A673 (cell line): Measurements from ENCODE around the gene ZCCHC24. TPM values are rescaled to one million over a fixed set of nuclear protein-coding genes. Genes with fewer than 3 reads are reported as not detected.

ENCODE experiments used
- BruUV-seq: library from RNA; stranded (reverse); fragments of 400-500 nt; replicated peaks from 2 replicates; lab custom pipeline; 2021; lab: Mats Ljungman, UMichigan
- CTCF ChIA-PET: fragments of 300-600 bp; sonication (Branson Sonifier 250); formaldehyde crosslinking; loops from one replicate; lab custom pipeline; 2022; ENCODE audit warnings: antibody characterized with exemption; lab: Charles Lee
- POLR2A ChIA-PET: fragments of 300-600 bp; sonication (Branson Sonifier 250); formaldehyde crosslinking; loops from one replicate; lab custom pipeline; 2022; ENCODE audit warnings: antibody characterized with exemption; ENCODE audit not compliant: low non-redundant PET; lab: Charles Lee
- DNase-seq: peaks from one replicate; pipeline ENCODE4 v3.0.0-alpha.2; 2015; ENCODE audit warnings: low spot score
- H3K27ac ChIP-seq: fragments of 200-600 bp; sonication (generic); 2 replicates; pipeline ENCODE4 v1.5.1; 2016; ENCODE audit warnings: mixed run types, low read depth, mild to moderate bottlenecking, mixed read lengths, antibody characterized with exemption, low read length; ENCODE audit not compliant: poor library complexity, severe bottlenecking
- H3K27me3 ChIP-seq: fragments of 200-600 bp; sonication (generic); replicated peaks from 2 replicates; pipeline ENCODE4 v1.6.1; 2017; ENCODE audit warnings: mixed run types, low read depth, mild to moderate bottlenecking, mixed read lengths, antibody characterized with exemption, low read length; ENCODE audit not compliant: insufficient read depth, poor library complexity
- H3K36me3 ChIP-seq: fragments of 200-600 bp; sonication (generic); 2 replicates; pipeline ENCODE4 v1.6.1; 2016; ENCODE audit warnings: mixed run types, mild to moderate bottlenecking, mixed read lengths, antibody characterized with exemption, low read length; ENCODE audit not compliant: insufficient read depth, poor library complexity, severe bottlenecking
- H3K4me1 ChIP-seq: fragments of 200-600 bp; sonication (generic); 2 replicates; pipeline ENCODE4 v1.6.1; 2017; ENCODE audit warnings: mixed run types, mild to moderate bottlenecking, mixed read lengths, antibody characterized with exemption, low read length; ENCODE audit not compliant: insufficient read depth, poor library complexity, severe bottlenecking
- H3K4me3 ChIP-seq: fragments of 200-600 bp; sonication (generic); 2 replicates; pipeline ENCODE4 v1.5.1; 2016; ENCODE audit warnings: low read depth, mixed run types, mild to moderate bottlenecking, mixed read lengths, low read length; ENCODE audit not compliant: poor library complexity, severe bottlenecking
- H3K9me3 ChIP-seq: fragments of 200-600 bp; sonication (generic); 2 replicates; pipeline ENCODE4 v1.6.1; 2016; ENCODE audit warnings: mixed run types, low read depth, mild to moderate bottlenecking, mixed read lengths, antibody characterized with exemption, low read length; ENCODE audit not compliant: poor library complexity, severe bottlenecking
- EZH2 ChIP-seq: fragments of 200-600 bp; sonication (generic); IDR thresholded peaks from 2 replicates; pipeline ENCODE4 v1.6.1; 2017; ENCODE audit warnings: borderline replicate concordance, low read depth, mild to moderate bottlenecking, mixed read lengths, antibody characterized with exemption, low read length; ENCODE audit not compliant: poor library complexity, severe bottlenecking
- intact Hi-C: fragments of 100-400 bp; cut with micrococcal nuclease; formaldehyde crosslinking; loops from one replicate; pipeline ENCODE4 v1.10.0; 2022; ENCODE audit not compliant: unreplicated experiment
- total RNA-seq: library from RNA; stranded (reverse); gene quantifications from 2 replicates; pipeline ENCODE4 v1.2.3, GENCODE V29; 2021
- TF ChIP-seq, protein P1 (sequence below): fragments of 300-800, 200-600 bp; sonication (generic); conservative IDR thresholded peaks from 2 replicates; pipeline ENCODE4 v1.5.1; 2017; ENCODE audit warnings: low read depth, mild to moderate bottlenecking, antibody characterized with exemption, low read length, moderate library complexity, mixed read lengths

The ZCCHC24 gene
- total RNA-seq, 1 experiment from 2014 or later: 9.8 TPM

GRCh38 chr10:79384773-79385391 lies 60.5 kb downstream of the ZCCHC24 start:
- TF ChIP-seq EZH2: no peak
- TF ChIP-seq, protein P1, sequence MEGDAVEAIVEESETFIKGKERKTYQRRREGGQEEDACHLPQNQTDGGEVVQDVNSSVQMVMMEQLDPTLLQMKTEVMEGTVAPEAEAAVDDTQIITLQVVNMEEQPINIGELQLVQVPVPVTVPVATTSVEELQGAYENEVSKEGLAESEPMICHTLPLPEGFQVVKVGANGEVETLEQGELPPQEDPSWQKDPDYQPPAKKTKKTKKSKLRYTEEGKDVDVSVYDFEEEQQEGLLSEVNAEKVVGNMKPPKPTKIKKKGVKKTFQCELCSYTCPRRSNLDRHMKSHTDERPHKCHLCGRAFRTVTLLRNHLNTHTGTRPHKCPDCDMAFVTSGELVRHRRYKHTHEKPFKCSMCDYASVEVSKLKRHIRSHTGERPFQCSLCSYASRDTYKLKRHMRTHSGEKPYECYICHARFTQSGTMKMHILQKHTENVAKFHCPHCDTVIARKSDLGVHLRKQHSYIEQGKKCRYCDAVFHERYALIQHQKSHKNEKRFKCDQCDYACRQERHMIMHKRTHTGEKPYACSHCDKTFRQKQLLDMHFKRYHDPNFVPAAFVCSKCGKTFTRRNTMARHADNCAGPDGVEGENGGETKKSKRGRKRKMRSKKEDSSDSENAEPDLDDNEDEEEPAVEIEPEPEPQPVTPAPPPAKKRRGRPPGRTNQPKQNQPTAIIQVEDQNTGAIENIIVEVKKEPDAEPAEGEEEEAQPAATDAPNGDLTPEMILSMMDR: no peak
- Histone ChIP-seq H3K27ac (no peak overlapping the region), H3K4me3 (no peak overlapping the region), H3K27me3 (no peaks in the 10 kb centered on the region), H3K4me1 (no peaks in the 10 kb centered on the region), H3K36me3 (no peaks in the 10 kb centered on the region), H3K9me3 (no peaks in the 10 kb centered on the region)
- DNase-seq: no peak
- CTCF ChIA-PET: no interaction called here
- intact Hi-C loops: no loop called here
- POLR2A ChIA-PET: no interaction called here
- BruUV-seq: no TSS peak

DNA sequence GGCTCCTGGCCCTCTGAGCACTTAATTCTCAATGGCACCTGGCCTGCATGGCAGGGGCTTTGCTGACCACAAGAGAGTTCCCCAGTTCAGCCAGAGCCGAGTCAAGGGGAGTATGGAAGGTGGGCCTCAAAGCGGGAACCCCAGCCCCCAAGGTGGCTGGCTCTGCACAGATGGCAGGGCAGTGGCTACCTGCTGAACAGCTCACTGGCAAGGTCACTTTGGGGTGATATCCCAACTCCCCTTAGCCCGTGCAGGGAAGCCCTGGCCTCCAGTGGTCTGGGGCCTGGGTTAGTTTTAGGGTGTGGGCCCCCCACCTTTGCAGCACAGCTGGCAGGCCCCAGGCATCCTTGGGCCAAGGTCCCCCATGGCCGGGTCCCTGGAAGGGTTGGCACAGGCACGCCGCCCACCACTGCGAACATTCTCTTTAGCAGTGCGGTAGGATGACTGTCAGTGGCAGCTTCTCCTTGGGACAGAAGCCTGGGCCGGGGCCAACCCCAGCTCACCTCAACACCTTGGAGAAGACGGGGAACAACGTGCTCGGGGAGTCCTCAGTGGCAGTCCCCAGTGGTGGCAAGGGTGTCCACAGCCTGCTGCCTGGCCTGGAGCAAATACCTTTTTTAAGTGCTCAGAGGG lies 61.3 kb downstream of the ZCCHC24 start:
- no peaks in the 10 kb centered on the region for H3K27me3 ChIP-seq
- intact Hi-C loops: no loop called here
- no peak overlapping the region for H3K27ac ChIP-seq
- H3K4me1 ChIP-seq: no peaks in the 10 kb centered on the region
- H3K4me3 ChIP-seq: no peak overlapping the region
- no peak for DNase-seq
- BruUV-seq: no TSS peak
- no peaks in the 10 kb centered on the region for H3K36me3 ChIP-seq
- H3K9me3 ChIP-seq: no peaks in the 10 kb centered on the region
- TF ChIP-seq, protein P1: no peak
- no peak for TF ChIP-seq EZH2
- POLR2A ChIA-PET: no interaction called here
- CTCF ChIA-PET: no interaction called here

GRCh38 chr10:79382491-79382941 lies 62.9 kb downstream of the ZCCHC24 start:
- no peaks in the 10 kb centered on the region for H3K27me3 ChIP-seq
- H3K27ac ChIP-seq: no peak overlapping the region
- no peaks in the 10 kb centered on the region for H3K4me1 ChIP-seq
- DNase-seq: no peak
- H3K36me3 ChIP-seq: no peaks in the 10 kb centered on the region
- no TSS peak for BruUV-seq
- H3K4me3 ChIP-seq: no peak overlapping the region
- intact Hi-C loops: no loop called here
- H3K9me3 ChIP-seq: no peaks in the 10 kb centered on the region
- CTCF ChIA-PET: no interaction called here
- TF ChIP-seq EZH2: no peak
- TF ChIP-seq, protein P1: no peak
- POLR2A ChIA-PET: interaction anchor here (0.5 kb wide), 1 partner anchor 687 kb away, joined by 8 read pairs; no protein-coding TSS in a partner anchor
